Kidney (tissue), 14 donors: ENCODE data around the gene SELENOP. TPM values are rescaled to one million over a fixed set of nuclear protein-coding genes. Genes with fewer than 3 reads are reported as not detected.
"Not testable (repeated sequence)": the region's sequence is repeated elsewhere in the genome, so short reads cannot be mapped to it uniquely, and the experiment has no call there.

Experiments
- DNase-seq, 5 donors: peaks; one replicate each; pipeline ENCODE4 v3.0.0-alpha.2; 2013 to 2020
- FAIRE-seq: peaks from 2 replicates; lab custom pipeline; 2012; peaks lifted over from hg19 to GRCh38; lab: Jason Lieb, UNC
- H3K27ac ChIP-seq, 2 donors: one replicate each; pipeline ENCODE4 v1.7.0; 2013; ENCODE audit warnings: low read depth in 2 of 2, low read length in 2 of 2, inconsistent platforms in 1 of 2
- H3K27me3 ChIP-seq: one replicate; pipeline ENCODE4 v1.7.1; 2013; ENCODE audit warnings: low read length, inconsistent platforms; ENCODE audit not compliant: control insufficient read depth, insufficient read depth
- H3K36me3 ChIP-seq, 3 donors: one replicate each; pipeline versions ENCODE4 v1.7.0 to v1.7.1; 2013; ENCODE audit warnings: low read length in 3 of 3, control low read depth in 1 of 3, inconsistent platforms in 1 of 3; ENCODE audit not compliant: insufficient read depth in 3 of 3, control insufficient read depth in 2 of 3
- H3K4me1 ChIP-seq, 3 donors: one replicate each; pipeline versions ENCODE4 v1.7.0 to v1.7.1; 2013; ENCODE audit warnings: low read length in 3 of 3, inconsistent platforms in 1 of 3, low read depth in 1 of 3; ENCODE audit not compliant: control insufficient read depth in 2 of 3, insufficient read depth in 2 of 3
- H3K4me3 ChIP-seq, 3 donors: one replicate each; pipeline versions ENCODE4 v1.7.0 to v1.8.1; 2013; ENCODE audit warnings: low read length in 3 of 3, control low read depth in 1 of 3, inconsistent platforms in 1 of 3
- H3K9ac ChIP-seq, 3 donors: one replicate each; pipeline versions ENCODE4 v1.7.0 to v1.7.1; 2013; ENCODE audit warnings: low read length in 3 of 3, control low read depth in 1 of 3, inconsistent platforms in 1 of 3
- H3K9me3 ChIP-seq, 3 donors: one replicate each; pipeline versions ENCODE4 v1.7.0 to v1.7.1; 2013; ENCODE audit warnings: low read length in 3 of 3, control low read depth in 1 of 3, inconsistent platforms in 1 of 3; ENCODE audit not compliant: control insufficient read depth in 2 of 3, insufficient read depth in 1 of 3
- intact Hi-C: fragments of 100-400 bp; cut with DNase I; formaldehyde crosslinking; loops from one replicate; pipeline ENCODE4 v1.11.1; 2022
- polyA plus RNA-seq: library from polyadenylated mRNA; stranded (reverse); fragments of 350-450 nt; fragmentation: Illumina TruSeq; extraction: RNeasy Lipid Tissue Mini Kit (QIAGEN cat#74804); gene quantifications from one replicate; pipeline ENCODE4 v1.2.3, GENCODE V29; 2014; ENCODE audit warnings: low read depth, low replicate concordance; ENCODE audit not compliant: insufficient read depth
- total RNA-seq: library from RNA; stranded (reverse); fragmentation: NEBNext Ultra II Directional; extraction: Animal tissue kit (Norgen Biotek cat#: 25700); gene quantifications from one replicate; pipeline ENCODE4 v1.2.1, GENCODE V29; 2021
- TF ChIP-seq, protein P1 (sequence below): IDR thresholded peaks from 3 replicates; pipeline ENCODE4 v1.5.1; 2012; ENCODE audit warnings: mild to moderate bottlenecking, moderate library complexity, borderline replicate concordance; ENCODE audit not compliant: insufficient read depth; ENCODE audit errors: extremely low read depth
- donor health status: control.
- donor health status: control.
- donor health status: control.
- donor health status: control.
- donor health status: control.
- donor health status: DM: yes; HTN: yes; CAD: no.
- donor health status: Normal renal cell carcinoma (clear cell type).

SELENOP gene
- total and polyA plus RNA-seq, 2 donors from 2014 or later = 305 to 390 TPM

DNA sequence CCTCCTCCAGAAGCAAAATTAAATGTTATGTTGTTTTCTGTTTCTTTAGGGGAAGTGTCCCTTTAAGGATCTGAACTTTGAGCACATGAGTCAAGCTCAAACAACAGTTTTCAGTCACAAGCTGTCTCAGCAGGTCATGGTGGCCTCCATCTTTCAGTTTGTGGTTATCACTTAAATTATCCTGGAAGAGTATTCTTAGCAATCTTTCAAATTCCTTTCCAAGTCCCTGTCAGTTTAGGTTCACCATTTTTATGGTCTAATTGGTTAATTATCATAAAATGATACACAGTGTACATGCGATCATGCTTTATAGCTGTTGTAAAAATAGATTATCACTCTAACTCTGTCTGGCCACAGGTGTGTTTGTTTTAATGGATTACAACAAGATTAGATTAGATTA is 43.1 kb upstream of the SELENOP start:
- Histone ChIP-seq H3K27me3 (no peaks in the 10 kb centered on the region), H3K27ac (no peak overlapping the region), H3K4me1 (peaks cover 0 to 10% (median 5%) of the 10 kb centered on the region in 3 donors), H3K9me3 (no peaks in the 10 kb centered on the region), H3K9ac (no peak overlapping the region), H3K36me3 (no peaks in the 10 kb centered on the region), H3K4me3 (no peak overlapping the region)
- DNase-seq = no peak
- FAIRE-seq = no peak
- intact Hi-C loops = no loop called here
- TF ChIP-seq, protein P1, sequence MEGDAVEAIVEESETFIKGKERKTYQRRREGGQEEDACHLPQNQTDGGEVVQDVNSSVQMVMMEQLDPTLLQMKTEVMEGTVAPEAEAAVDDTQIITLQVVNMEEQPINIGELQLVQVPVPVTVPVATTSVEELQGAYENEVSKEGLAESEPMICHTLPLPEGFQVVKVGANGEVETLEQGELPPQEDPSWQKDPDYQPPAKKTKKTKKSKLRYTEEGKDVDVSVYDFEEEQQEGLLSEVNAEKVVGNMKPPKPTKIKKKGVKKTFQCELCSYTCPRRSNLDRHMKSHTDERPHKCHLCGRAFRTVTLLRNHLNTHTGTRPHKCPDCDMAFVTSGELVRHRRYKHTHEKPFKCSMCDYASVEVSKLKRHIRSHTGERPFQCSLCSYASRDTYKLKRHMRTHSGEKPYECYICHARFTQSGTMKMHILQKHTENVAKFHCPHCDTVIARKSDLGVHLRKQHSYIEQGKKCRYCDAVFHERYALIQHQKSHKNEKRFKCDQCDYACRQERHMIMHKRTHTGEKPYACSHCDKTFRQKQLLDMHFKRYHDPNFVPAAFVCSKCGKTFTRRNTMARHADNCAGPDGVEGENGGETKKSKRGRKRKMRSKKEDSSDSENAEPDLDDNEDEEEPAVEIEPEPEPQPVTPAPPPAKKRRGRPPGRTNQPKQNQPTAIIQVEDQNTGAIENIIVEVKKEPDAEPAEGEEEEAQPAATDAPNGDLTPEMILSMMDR = no peak

DNA sequence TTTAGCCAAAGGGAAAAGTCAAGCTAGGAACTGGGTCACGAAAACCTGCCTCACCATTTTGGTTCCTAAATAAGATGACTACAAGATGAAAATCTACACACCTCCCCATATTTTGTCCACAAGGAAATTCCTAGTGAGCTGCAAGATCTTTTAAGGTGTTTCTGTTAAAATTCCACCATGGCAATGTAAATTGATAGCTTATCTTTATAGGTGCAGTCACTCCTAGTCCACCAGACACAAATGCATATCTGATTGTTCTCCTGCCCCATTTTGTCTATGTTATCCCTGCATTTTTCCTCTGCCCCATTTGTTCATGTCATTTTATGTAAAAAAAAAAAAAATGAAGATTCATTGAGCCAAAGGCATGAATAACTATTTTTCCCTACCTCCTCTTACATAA is 41.1 kb upstream of the SELENOP start:
- intact Hi-C loops = no loop called here
- Histone ChIP-seq H3K36me3 (no peaks in the 10 kb centered on the region), H3K27me3 (no peaks in the 10 kb centered on the region), H3K9ac (no peak overlapping the region), H3K4me1 (peaks cover 0 to 3% (median 2%) of the 10 kb centered on the region in 3 donors), H3K27ac (no peak overlapping the region), H3K4me3 (no peak overlapping the region), H3K9me3 (no peaks in the 10 kb centered on the region)
- FAIRE-seq (no peak), DNase-seq (no peak)
- TF ChIP-seq, protein P1 = no peak

- TF ChIP-seq, protein P1 = no peak
- Histone ChIP-seq H3K36me3 (no peaks in the 10 kb centered on the region), H3K4me1 (peaks cover 0 to 3% (median 0%) of the 10 kb centered on the region in 3 donors), H3K9ac (no peak overlapping the region), H3K27me3 (no peaks in the 10 kb centered on the region), H3K9me3 (no peaks in the 10 kb centered on the region), H3K4me3 (no peak overlapping the region), H3K27ac (no peak overlapping the region)
- DNase-seq (peak in 1 of 5 donors; percentile 17), FAIRE-seq (no peak)
- intact Hi-C loops = no loop called here
Measured at GRCh38 chr5:42851481-42851880, 39.8 kb upstream of the SELENOP start.

DNA sequence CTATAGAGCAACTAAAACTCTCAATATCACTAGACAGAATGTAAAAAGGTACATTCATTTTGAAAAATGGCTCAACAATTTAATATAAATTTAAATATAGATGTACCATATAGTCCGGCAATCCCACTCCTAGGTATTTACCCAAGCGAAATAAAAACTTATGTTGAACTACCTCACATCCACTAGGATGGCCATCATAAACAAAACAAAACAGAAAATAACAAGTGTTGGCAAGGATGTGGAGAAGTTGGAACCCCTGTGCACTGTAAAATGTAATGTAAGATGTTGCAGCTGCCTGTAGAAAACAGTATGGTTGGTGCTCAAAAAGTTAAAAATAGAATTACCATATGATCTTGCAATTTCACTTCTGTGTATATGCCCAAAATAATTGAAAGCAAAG is 36.9 kb upstream of the SELENOP start:
- FAIRE-seq (no peak), DNase-seq (no peak)
- H3K27ac ChIP-seq = no peak overlapping the region
- no peaks in the 10 kb centered on the region for H3K27me3 ChIP-seq
- no peak overlapping the region for H3K4me3 ChIP-seq
- no peak overlapping the region for H3K9ac ChIP-seq
- intact Hi-C loops = no loop called here
- no peaks in the 10 kb centered on the region for H3K9me3 ChIP-seq
- H3K4me1 ChIP-seq = no peaks in the 10 kb centered on the region
- no peaks in the 10 kb centered on the region for H3K36me3 ChIP-seq
- TF ChIP-seq, protein P1 = no peak

- H3K9ac ChIP-seq, DNase-seq, H3K27me3 ChIP-seq, intact Hi-C loops, H3K9me3 ChIP-seq, FAIRE-seq, H3K4me3 ChIP-seq, H3K36me3 ChIP-seq, H3K27ac ChIP-seq: not testable (repeated sequence)
- H3K4me1 ChIP-seq = peaks cover 0 to 16% (median 2%) of the 10 kb centered on the region in 3 donors
Measured at GRCh38 chr5:42844408-42844807, 32.7 kb upstream of the SELENOP start.
